ENCODE data around the gene C16orf54. TPM values are rescaled to one million over a fixed set of nuclear protein-coding genes. Genes with fewer than 3 reads are reported as not detected.
"Not testable (repeated sequence)": the region's sequence is repeated elsewhere in the genome, so short reads cannot be mapped to it uniquely, and the experiment has no call there.

C16orf54 gene
- total RNA-seq, 1 experiment from 2014 or later, result not detected

DNA sequence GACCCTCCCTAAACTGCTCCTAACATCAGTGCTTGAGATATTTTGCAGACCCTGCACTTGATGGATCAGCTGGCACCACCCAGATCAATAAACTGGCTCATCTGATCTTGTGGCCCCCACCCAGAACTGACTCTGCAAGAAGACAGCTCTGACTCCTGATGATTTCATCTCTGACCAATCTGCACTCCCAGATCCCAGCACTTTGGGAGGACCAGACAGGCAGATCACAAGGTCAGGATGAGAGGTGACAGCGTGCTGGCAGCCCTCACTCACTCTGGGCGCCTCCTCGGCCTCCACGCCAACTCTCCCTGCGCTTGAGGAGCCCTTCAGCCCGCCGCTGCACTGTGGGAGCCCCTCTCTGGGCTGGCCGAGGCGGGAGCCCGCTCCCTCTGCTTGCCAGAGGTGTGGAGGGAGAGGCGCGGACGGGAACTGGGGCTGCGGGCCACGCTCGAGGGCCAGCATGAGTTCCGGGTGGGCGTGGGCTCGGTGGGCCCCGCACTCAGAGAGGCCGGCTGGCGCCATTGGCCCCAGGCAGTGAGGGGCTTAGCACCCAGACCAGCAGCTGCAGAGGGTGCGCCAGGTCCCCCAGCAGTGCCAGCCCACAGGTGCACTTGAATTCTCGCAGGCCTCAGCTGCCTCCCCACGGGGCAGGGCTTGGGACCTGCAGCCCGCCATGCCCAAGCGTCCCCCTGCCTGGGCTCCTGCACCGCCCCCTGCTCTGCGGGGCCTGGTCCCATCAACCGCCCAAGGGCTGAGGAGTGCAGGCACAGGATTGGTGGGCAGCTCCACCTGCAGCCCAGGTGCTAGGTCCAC lies 2.4 kb upstream of the C16orf54 start:
- intact Hi-C loops (cut with micrococcal nuclease; ENCODE audit: unreplicated experiment), result no loop called here
- H3K4me1 Mint-ChIP-seq (ENCODE audit: low read depth, unreplicated experiment), result no peaks in the 10 kb centered on the region
- BruUV-seq (replicated peaks), result no TSS peak
- H3K36me3 Mint-ChIP-seq (ENCODE audit: insufficient read depth, unreplicated experiment), result no peaks in the 10 kb centered on the region
- no peak overlapping the region for H3K27ac Mint-ChIP-seq (ENCODE audit: unreplicated experiment)
- no peak for DNase-seq
- CTCF ChIA-PET, result interaction anchor here (0.7 kb wide), 1 partner anchor 262 kb away, joined by 3 read pairs; no protein-coding TSS in a partner anchor
- peaks cover 10% of the 10 kb centered on the region for H3K27me3 Mint-ChIP-seq (ENCODE audit: unreplicated experiment)
- TF ChIP-seq, protein P1, sequence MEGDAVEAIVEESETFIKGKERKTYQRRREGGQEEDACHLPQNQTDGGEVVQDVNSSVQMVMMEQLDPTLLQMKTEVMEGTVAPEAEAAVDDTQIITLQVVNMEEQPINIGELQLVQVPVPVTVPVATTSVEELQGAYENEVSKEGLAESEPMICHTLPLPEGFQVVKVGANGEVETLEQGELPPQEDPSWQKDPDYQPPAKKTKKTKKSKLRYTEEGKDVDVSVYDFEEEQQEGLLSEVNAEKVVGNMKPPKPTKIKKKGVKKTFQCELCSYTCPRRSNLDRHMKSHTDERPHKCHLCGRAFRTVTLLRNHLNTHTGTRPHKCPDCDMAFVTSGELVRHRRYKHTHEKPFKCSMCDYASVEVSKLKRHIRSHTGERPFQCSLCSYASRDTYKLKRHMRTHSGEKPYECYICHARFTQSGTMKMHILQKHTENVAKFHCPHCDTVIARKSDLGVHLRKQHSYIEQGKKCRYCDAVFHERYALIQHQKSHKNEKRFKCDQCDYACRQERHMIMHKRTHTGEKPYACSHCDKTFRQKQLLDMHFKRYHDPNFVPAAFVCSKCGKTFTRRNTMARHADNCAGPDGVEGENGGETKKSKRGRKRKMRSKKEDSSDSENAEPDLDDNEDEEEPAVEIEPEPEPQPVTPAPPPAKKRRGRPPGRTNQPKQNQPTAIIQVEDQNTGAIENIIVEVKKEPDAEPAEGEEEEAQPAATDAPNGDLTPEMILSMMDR (IDR thresholded peaks at IDR 0.05; ENCODE audit: unreplicated experiment), result no peak
- H3K9me3 Mint-ChIP-seq (ENCODE audit: low read depth, unreplicated experiment), result no peaks in the 10 kb centered on the region
- H3K4me3 Mint-ChIP-seq (ENCODE audit: low read depth, unreplicated experiment), result no peak overlapping the region

DNA sequence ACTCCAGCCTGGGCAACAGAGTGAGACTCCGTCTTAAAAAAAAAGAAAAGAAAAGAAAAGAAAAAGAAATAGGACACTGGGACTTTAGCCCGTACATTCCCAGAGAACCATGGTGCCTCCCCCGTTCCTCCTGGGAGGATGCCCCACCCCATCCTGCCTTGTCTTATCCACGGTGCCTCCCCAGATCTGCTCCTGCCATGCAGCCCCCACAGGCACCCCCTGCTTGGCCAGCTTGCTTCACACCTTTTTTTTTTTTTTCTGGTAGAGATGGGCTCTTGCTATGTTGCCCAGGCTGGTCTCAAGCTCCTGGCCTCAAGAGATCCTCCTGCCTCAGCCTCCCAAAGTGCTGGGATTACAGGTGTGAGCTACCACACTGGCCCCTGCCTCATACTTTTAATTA lies 728 bp upstream of the C16orf54 start:
- H3K4me1 Mint-ChIP-seq (ENCODE audit: low read depth, unreplicated experiment); intact Hi-C loops (cut with micrococcal nuclease; ENCODE audit: unreplicated experiment); H3K4me3 Mint-ChIP-seq (ENCODE audit: low read depth, unreplicated experiment); H3K27ac Mint-ChIP-seq (ENCODE audit: unreplicated experiment); DNase-seq; BruUV-seq (replicated peaks); H3K9me3 Mint-ChIP-seq (ENCODE audit: low read depth, unreplicated experiment); H3K36me3 Mint-ChIP-seq (ENCODE audit: insufficient read depth, unreplicated experiment); CTCF ChIA-PET: not testable (repeated sequence)
- peaks cover 10% of the 10 kb centered on the region for H3K27me3 Mint-ChIP-seq (ENCODE audit: unreplicated experiment)

DNA sequence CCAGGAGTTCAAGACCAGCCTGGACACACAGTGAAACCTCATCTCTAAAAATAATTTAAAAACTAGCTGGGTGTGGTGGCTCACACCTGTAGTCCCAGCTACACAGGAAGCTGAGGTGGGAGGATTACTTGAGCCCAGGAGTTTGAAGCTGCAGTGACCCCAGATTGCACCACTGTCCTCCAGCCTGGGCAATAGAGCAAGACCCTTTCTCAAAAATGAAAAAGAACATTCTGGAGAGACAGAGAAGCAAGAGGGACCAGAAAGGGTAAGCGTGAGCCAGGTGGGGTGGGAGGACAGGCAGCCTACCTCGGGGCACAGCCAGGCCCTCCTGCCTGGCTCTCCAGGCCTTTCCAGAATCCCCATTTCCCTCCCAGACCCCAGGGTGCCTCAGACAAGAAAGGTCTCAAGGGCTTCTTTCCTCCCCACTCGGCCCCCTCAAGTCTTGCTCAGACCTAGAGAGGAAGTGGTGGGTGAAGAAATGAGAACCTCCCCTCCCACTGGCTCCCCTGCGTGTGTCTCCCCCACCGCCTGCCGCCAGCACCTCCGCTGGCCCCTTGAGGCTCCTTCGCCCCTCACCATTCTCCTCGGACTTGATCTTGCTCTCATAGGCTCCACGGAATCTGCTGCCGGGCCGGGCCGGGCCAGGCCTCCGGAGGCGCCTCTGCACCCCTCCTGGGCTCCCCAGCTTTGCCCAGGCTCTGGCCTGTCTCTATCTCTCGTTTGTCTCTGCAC lies 503 bp downstream of the C16orf54 start:
- TF ChIP-seq, protein P1 (IDR thresholded peaks at IDR 0.05; ENCODE audit: unreplicated experiment), result no peak
- Mint-ChIP-seq H3K4me1 (ENCODE audit: low read depth, unreplicated experiment) (no peaks in the 10 kb centered on the region), H3K27ac (ENCODE audit: unreplicated experiment) (no peak overlapping the region), H3K9me3 (ENCODE audit: low read depth, unreplicated experiment) (no peaks in the 10 kb centered on the region), H3K36me3 (ENCODE audit: insufficient read depth, unreplicated experiment) (no peaks in the 10 kb centered on the region), H3K27me3 (ENCODE audit: unreplicated experiment) (peaks cover 10% of the 10 kb centered on the region), H3K4me3 (ENCODE audit: low read depth, unreplicated experiment) (no peak overlapping the region)
- BruUV-seq (replicated peaks), result no TSS peak
- intact Hi-C loops (cut with micrococcal nuclease; ENCODE audit: unreplicated experiment), result no loop called here
- CTCF ChIA-PET, result no interaction called here
- DNase-seq, result no peak

DNA sequence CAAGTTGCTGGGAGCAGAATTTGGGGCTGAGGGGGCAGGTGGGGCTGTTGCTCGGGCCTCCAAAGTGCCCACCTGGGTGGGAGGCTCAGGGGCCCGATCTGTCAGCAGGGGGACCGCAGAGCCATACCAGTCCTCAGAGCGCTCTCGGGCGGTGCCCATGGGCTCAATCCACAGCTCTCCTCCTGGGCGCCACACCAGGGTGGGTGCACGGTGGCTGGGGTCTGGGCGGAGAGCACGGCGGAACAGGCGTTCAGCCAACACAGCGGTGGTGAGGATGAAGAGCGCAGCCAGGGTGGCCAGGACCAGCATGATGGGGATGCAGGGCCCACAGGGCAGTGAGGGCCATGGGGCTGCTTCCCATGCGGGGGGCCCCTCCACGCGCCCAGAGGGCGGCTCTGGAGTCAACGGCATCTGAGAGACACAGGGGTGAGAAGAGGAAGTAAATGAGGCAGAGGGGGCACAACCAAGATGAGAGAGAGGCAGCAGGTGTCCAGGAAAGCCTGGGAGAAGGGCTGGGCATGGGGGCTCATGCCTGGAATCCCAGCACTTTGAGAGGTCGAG lies 1.2 kb downstream of the C16orf54 start:
- no TSS peak for BruUV-seq (replicated peaks)
- DNase-seq, result no peak
- Mint-ChIP-seq H3K27ac (ENCODE audit: unreplicated experiment) (no peak overlapping the region), H3K9me3 (ENCODE audit: low read depth, unreplicated experiment) (no peaks in the 10 kb centered on the region), H3K4me3 (ENCODE audit: low read depth, unreplicated experiment) (no peak overlapping the region), H3K4me1 (ENCODE audit: low read depth, unreplicated experiment) (no peaks in the 10 kb centered on the region), H3K36me3 (ENCODE audit: insufficient read depth, unreplicated experiment) (no peaks in the 10 kb centered on the region), H3K27me3 (ENCODE audit: unreplicated experiment) (peaks cover 10% of the 10 kb centered on the region)
- TF ChIP-seq, protein P1 (IDR thresholded peaks at IDR 0.05; ENCODE audit: unreplicated experiment), result no peak
- CTCF ChIA-PET, result no interaction called here
- intact Hi-C loops (cut with micrococcal nuclease; ENCODE audit: unreplicated experiment), result no loop called here

All from Calu3 (cell line).